ENCODE results near the gene ACVR2B.

DNA sequence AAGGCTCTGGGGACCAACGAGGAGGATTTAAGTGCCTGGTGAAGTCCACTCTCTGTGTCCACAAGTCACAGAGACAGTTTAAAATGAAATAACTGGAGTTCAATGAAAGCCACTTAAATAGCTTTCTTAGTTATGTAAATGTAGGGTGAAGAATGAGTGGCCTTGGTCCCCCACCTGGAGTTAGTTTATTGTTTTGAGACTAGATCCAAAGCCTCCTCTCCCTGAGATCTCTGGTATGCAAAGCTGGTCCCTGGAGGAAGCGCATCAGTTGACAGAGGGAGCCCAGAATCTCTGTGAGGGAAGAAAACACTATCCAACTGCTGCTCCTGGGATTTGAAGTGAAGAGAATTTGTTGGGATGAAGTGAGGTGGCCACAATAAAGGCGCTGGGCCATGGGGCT lies 83.0 kb downstream of the ACVR2B start:
- no peak for TF ChIP-seq POLR2AphosphoS5 (IDR thresholded peaks at IDR 0.05; ENCODE audit: low read depth, low read length)
- no peak for TF ChIP-seq SIN3A (IDR thresholded peaks at IDR 0.05; ENCODE audit: borderline replicate concordance, insufficient read depth, low read length)
- TF ChIP-seq, protein P1, sequence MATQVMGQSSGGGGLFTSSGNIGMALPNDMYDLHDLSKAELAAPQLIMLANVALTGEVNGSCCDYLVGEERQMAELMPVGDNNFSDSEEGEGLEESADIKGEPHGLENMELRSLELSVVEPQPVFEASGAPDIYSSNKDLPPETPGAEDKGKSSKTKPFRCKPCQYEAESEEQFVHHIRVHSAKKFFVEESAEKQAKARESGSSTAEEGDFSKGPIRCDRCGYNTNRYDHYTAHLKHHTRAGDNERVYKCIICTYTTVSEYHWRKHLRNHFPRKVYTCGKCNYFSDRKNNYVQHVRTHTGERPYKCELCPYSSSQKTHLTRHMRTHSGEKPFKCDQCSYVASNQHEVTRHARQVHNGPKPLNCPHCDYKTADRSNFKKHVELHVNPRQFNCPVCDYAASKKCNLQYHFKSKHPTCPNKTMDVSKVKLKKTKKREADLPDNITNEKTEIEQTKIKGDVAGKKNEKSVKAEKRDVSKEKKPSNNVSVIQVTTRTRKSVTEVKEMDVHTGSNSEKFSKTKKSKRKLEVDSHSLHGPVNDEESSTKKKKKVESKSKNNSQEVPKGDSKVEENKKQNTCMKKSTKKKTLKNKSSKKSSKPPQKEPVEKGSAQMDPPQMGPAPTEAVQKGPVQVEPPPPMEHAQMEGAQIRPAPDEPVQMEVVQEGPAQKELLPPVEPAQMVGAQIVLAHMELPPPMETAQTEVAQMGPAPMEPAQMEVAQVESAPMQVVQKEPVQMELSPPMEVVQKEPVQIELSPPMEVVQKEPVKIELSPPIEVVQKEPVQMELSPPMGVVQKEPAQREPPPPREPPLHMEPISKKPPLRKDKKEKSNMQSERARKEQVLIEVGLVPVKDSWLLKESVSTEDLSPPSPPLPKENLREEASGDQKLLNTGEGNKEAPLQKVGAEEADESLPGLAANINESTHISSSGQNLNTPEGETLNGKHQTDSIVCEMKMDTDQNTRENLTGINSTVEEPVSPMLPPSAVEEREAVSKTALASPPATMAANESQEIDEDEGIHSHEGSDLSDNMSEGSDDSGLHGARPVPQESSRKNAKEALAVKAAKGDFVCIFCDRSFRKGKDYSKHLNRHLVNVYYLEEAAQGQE (IDR thresholded peaks at IDR 0.05; ENCODE audit: insufficient read depth in 1 of 2, low read depth in 2 of 2, low read length in 2 of 2): no peak
- no peak for TF ChIP-seq TAF1 (IDR thresholded peaks at IDR 0.05; ENCODE audit: borderline replicate concordance, insufficient read depth, low read length)

Data from PFSK-1 (cell line).